ENCODE measurements around the gene MICAL3.

DNA sequence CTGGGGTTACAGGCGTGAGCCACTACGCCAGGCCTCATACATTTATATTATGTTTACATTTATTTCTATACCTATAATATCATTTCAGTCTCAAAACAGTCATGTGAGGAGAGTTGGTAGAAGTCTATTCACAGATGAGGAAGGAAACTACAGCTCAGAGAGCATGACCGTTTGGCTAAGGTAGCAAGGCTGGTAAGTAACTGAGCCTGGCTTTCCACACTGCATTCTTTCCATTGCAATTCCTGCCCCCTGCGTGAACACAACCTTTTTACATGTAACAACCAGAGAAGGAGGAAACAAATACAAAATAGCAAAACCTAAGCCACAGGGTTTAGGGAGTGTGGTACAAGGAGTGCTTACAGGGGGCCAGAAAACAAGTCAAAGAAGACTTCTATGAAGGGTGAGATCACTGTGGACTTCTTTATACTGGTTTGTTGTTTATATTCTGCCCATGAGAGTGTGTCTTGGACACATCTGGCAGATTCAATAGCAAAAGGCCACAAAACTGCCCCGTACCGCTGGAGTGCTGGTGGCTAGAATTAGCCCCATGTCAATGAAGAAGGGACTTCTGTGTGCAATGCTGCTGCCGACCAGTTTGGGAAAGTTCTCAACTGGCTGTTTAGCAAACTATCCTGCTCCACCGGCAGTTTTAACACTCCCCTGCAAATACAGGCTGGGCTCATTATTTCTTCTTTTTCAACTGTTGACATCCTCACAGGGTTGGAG is 19.0 kb downstream of the MICAL3 start:
- TF ChIP-seq POLR2A (IDR thresholded peaks at IDR 0.05; ENCODE audit: low read length) (no peak), BHLHE40 (IDR thresholded peaks at IDR 0.05; ENCODE audit: low read depth, low read length) (no peak), ELK1 (IDR thresholded peaks at IDR 0.05; ENCODE audit: low read depth, low read length) (no peak), CHD2 (IDR thresholded peaks at IDR 0.05; ENCODE audit: low read length, partially characterized antibody) (no peak), RAD21 (conservative IDR thresholded peaks at IDR 0.05 in 1 of 2, IDR thresholded peaks at IDR 0.05 in 1 of 2) (no peak), MAFK (IDR thresholded peaks at IDR 0.05; ENCODE audit: partially characterized antibody) (no peak), POLR2AphosphoS2 (conservative IDR thresholded peaks at IDR 0.05; ENCODE audit: low read length) (no peak), HMGXB4 (CRISPR knock-in tag; IDR thresholded peaks at IDR 0.05; ENCODE audit: borderline replicate concordance) (no peak), RNF2 (IDR thresholded peaks at IDR 0.05; ENCODE audit: borderline replicate concordance, low read depth) (no peak), JUNB (IDR thresholded peaks at IDR 0.05) (no peak), FOSL2 (IDR thresholded peaks at IDR 0.05) (no peak), FOSL2 (CRISPR knock-in tag; IDR thresholded peaks at IDR 0.05) (no peak)
- TF ChIP-seq, protein P1, sequence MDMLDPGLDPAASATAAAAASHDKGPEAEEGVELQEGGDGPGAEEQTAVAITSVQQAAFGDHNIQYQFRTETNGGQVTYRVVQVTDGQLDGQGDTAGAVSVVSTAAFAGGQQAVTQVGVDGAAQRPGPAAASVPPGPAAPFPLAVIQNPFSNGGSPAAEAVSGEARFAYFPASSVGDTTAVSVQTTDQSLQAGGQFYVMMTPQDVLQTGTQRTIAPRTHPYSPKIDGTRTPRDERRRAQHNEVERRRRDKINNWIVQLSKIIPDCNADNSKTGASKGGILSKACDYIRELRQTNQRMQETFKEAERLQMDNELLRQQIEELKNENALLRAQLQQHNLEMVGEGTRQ (IDR thresholded peaks at IDR 0.05) = no peak
- TF ChIP-seq, protein P2, sequence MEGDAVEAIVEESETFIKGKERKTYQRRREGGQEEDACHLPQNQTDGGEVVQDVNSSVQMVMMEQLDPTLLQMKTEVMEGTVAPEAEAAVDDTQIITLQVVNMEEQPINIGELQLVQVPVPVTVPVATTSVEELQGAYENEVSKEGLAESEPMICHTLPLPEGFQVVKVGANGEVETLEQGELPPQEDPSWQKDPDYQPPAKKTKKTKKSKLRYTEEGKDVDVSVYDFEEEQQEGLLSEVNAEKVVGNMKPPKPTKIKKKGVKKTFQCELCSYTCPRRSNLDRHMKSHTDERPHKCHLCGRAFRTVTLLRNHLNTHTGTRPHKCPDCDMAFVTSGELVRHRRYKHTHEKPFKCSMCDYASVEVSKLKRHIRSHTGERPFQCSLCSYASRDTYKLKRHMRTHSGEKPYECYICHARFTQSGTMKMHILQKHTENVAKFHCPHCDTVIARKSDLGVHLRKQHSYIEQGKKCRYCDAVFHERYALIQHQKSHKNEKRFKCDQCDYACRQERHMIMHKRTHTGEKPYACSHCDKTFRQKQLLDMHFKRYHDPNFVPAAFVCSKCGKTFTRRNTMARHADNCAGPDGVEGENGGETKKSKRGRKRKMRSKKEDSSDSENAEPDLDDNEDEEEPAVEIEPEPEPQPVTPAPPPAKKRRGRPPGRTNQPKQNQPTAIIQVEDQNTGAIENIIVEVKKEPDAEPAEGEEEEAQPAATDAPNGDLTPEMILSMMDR (IDR thresholded peaks at IDR 0.05) = no peak
